Loucy (cell line): ENCODE measurements around the gene RPH3AL.

Experiments used
- H2AFZ ChIP-seq: fragments of 200-600 bp; sonication (generic); 2 replicates; pipeline ENCODE4 v1.6.0; 2016; ENCODE audit warnings: antibody characterized with exemption, mild to moderate bottlenecking, low read length, moderate library complexity
- H3F3A ChIP-seq: fragments of 200-600 bp; 2 replicates; pipeline ENCODE4 v1.6.0; 2016; ENCODE audit warnings: antibody characterized with exemption, low read depth, mild to moderate bottlenecking
- H3K27me3 ChIP-seq: fragments of 200-600 bp; sonication (generic); 2 replicates; pipeline ENCODE4 v1.6.1; 2014; ENCODE audit warnings: low read length, mild to moderate bottlenecking; ENCODE audit not compliant: insufficient read depth, poor library complexity, severe bottlenecking
- H3K36me3 ChIP-seq: fragments of 200-600 bp; sonication (generic); 2 replicates; pipeline ENCODE4 v1.6.1; 2016; ENCODE audit warnings: low read length; ENCODE audit not compliant: insufficient read depth
- H3K4me1 ChIP-seq: fragments of 200-600 bp; sonication (generic); 2 replicates; pipeline ENCODE4 v1.5.1; 2014; ENCODE audit warnings: low read length, mild to moderate bottlenecking; ENCODE audit not compliant: insufficient read depth, poor library complexity, severe bottlenecking
- H3K4me2 ChIP-seq: fragments of 200-600 bp; sonication (generic); 2 replicates; pipeline ENCODE4 v1.6.0; 2014; ENCODE audit warnings: antibody characterized with exemption, low read length, low read depth, mild to moderate bottlenecking; ENCODE audit not compliant: poor library complexity, severe bottlenecking
- H3K4me3 ChIP-seq: fragments of 200-600 bp; sonication (generic); 2 replicates; pipeline ENCODE4 v1.5.1; 2014; ENCODE audit warnings: low read length, mild to moderate bottlenecking, mixed read lengths; ENCODE audit not compliant: poor library complexity, severe bottlenecking
- H3K79me2 ChIP-seq: fragments of 200-600 bp; sonication (generic); 2 replicates; pipeline ENCODE4 v1.6.1; 2014; ENCODE audit warnings: low read length; ENCODE audit not compliant: insufficient read depth
- H3K9ac ChIP-seq: fragments of 200-600 bp; sonication (generic); 2 replicates; pipeline ENCODE4 v1.6.0; 2014; ENCODE audit warnings: mild to moderate bottlenecking, low read depth, low read length, moderate library complexity; ENCODE audit not compliant: poor library complexity, severe bottlenecking
- H3K9me2 ChIP-seq: fragments of 200-600 bp; sonication (generic); replicated peaks from 2 replicates; pipeline ENCODE4 v1.6.1; 2016; ENCODE audit warnings: low read depth, low read length, mixed read lengths
- H3K9me3 ChIP-seq: fragments of 200-600 bp; sonication (generic); 2 replicates; pipeline ENCODE4 v1.6.1; 2014; ENCODE audit warnings: mild to moderate bottlenecking, antibody characterized with exemption, low read length, low read depth; ENCODE audit not compliant: insufficient read depth
- H4K20me1 ChIP-seq: fragments of 200-600 bp; sonication (generic); 2 replicates; pipeline ENCODE4 v1.6.0; 2014; ENCODE audit warnings: antibody characterized with exemption, low read length, mild to moderate bottlenecking; ENCODE audit not compliant: insufficient read depth, poor library complexity, severe bottlenecking
- CTCF ChIP-seq: fragments of 200-600 bp; sonication (generic); conservative IDR thresholded peaks from 2 replicates; pipeline ENCODE4 v1.5.1; 2014; ENCODE audit warnings: mild to moderate bottlenecking, antibody characterized with exemption, low read length
- EZH2phosphoT487 ChIP-seq: fragments of 200-600 bp; IDR thresholded peaks from 2 replicates; pipeline ENCODE4 v1.6.1; 2018; ENCODE audit warnings: antibody characterized with exemption, mild to moderate bottlenecking, moderate library complexity, borderline replicate concordance

RPH3AL gene

DNA sequence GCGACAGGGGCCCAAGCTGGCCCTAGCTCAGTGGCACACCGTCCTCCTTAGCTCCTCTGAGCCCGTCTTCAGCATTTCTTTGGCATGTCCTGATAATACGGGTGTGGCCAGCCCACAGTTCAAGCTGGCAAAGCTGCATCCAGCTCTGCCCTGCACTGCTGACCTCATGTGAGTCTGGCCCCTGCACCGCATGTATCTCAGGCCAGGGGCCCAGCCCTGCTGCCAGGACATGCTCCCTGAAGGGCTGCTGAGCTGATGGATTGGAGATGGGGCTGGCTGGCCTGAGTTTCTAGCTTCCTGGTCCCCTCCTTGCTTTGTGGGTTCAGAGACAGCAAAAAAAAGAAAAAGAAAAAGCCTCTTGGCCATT, 173.6 kb downstream of the RPH3AL start:
- H2AFZ ChIP-seq: no peak overlapping the region
- no peaks in the 10 kb centered on the region for H3K9me2 ChIP-seq
- no peak overlapping the region for H3K9ac ChIP-seq
- no peak overlapping the region for H3K4me3 ChIP-seq
- H3K9me3 ChIP-seq: peaks cover 4% of the 10 kb centered on the region; the same call in 1 of the 2 replicates
- H3K36me3 ChIP-seq: no peaks in the 10 kb centered on the region
- H3K27me3 ChIP-seq: no peaks in the 10 kb centered on the region
- no peak overlapping the region for H3K4me2 ChIP-seq
- no peak for TF ChIP-seq CTCF
- TF ChIP-seq EZH2phosphoT487: no peak
- no peaks in the 10 kb centered on the region for H3K79me2 ChIP-seq
- no peaks in the 10 kb centered on the region for H4K20me1 ChIP-seq
- H3K4me1 ChIP-seq: no peaks in the 10 kb centered on the region
- no peaks in the 10 kb centered on the region for H3F3A ChIP-seq

- Histone ChIP-seq H3K79me2 (no peaks in the 10 kb centered on the region), H3F3A (no peaks in the 10 kb centered on the region), H3K9ac (no peak overlapping the region), H4K20me1 (no peaks in the 10 kb centered on the region), H3K36me3 (no peaks in the 10 kb centered on the region), H3K4me3 (no peak overlapping the region), H3K9me3 (peaks cover 3% of the 10 kb centered on the region; the same call in 1 of the 2 replicates), H3K4me1 (no peaks in the 10 kb centered on the region), H2AFZ (no peak overlapping the region), H3K9me2 (no peaks in the 10 kb centered on the region), H3K27me3 (no peaks in the 10 kb centered on the region), H3K4me2 (no peak overlapping the region)
- TF ChIP-seq CTCF: no peak
- TF ChIP-seq EZH2phosphoT487: no peak
These were observed 174.1 kb downstream of the RPH3AL start for GRCh38 chr17:178292-179065.

DNA sequence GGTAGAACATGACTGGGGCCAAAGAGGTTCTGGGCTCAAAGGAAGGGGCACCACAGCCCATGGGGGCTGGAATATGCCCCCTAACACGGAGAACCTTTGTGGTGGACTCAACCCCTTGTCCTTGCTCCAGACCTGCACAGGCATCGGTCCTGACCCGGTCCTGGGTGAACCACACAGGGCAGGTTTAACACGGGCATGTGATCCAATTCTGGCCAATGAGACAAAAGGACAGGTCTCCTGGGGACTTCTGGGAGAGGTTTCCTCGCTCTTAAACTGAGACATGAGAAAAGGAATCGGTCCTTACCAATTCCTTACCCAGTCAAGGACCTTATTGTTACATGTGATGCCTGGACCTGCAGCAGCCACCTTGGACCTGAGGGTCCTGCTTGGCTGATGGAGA, 174.8 kb downstream of the RPH3AL start:
- H3K27me3 ChIP-seq: no peaks in the 10 kb centered on the region
- no peak overlapping the region for H3K4me2 ChIP-seq
- no peak overlapping the region for H3K9ac ChIP-seq
- H4K20me1 ChIP-seq: no peaks in the 10 kb centered on the region
- H3K79me2 ChIP-seq: no peaks in the 10 kb centered on the region
- no peaks in the 10 kb centered on the region for H3K36me3 ChIP-seq
- no peak overlapping the region for H2AFZ ChIP-seq
- TF ChIP-seq EZH2phosphoT487 (no peak), CTCF (no peak)
- H3K9me2 ChIP-seq: no peaks in the 10 kb centered on the region
- no peaks in the 10 kb centered on the region for H3F3A ChIP-seq
- no peaks in the 10 kb centered on the region for H3K9me3 ChIP-seq
- H3K4me1 ChIP-seq: no peaks in the 10 kb centered on the region
- no peak overlapping the region for H3K4me3 ChIP-seq
